ENCODE results near the gene DERA. TPM values are rescaled to one million over a fixed set of nuclear protein-coding genes. Genes with fewer than 3 reads are reported as not detected.

DERA gene
- total and polyA plus RNA-seq, 2 of the 13 experiments (the other 11 are each of a cell fraction or from before 2014, with no cell fraction given), result 24.0 to 51.3 TPM

- no peak for TF ChIP-seq TFE3 (CRISPR knock-in tag; IDR thresholded peaks at IDR 0.05)
- no peak for TF ChIP-seq FOXA1 (IDR thresholded peaks at IDR 0.05)
- TF ChIP-seq FOXA1 (CRISPR knock-in tag; IDR thresholded peaks at IDR 0.05), result no peak
- TF ChIP-seq IRX3 (CRISPR knock-in tag; IDR thresholded peaks at IDR 0.05; ENCODE audit: borderline replicate concordance, low read depth), result no peak
- TF ChIP-seq HOXA7 (CRISPR knock-in tag; IDR thresholded peaks at IDR 0.05), result no peak
- TF ChIP-seq ZBTB26 (CRISPR knock-in tag; IDR thresholded peaks at IDR 0.05; ENCODE audit: borderline replicate concordance), result no peak
- TF ChIP-seq TRIM22 (IDR thresholded peaks at IDR 0.05), result no peak
- no peak for TF ChIP-seq YEATS2 (CRISPR knock-in tag; IDR thresholded peaks at IDR 0.05; ENCODE audit: borderline replicate concordance)
- TF ChIP-seq HOXD1 (CRISPR knock-in tag; IDR thresholded peaks at IDR 0.05), result no peak
- TF ChIP-seq SP140L (CRISPR knock-in tag; IDR thresholded peaks at IDR 0.05; ENCODE audit: borderline replicate concordance), result no peak
- no peak for TF ChIP-seq ZBTB34 (CRISPR knock-in tag; IDR thresholded peaks at IDR 0.05)
- TF ChIP-seq NR2F1 (CRISPR knock-in tag; IDR thresholded peaks at IDR 0.05), result peak; percentile 45 to 84; a peak in 2 of 4 replicates
- TF ChIP-seq TOE1 (CRISPR knock-in tag; IDR thresholded peaks at IDR 0.05), result no peak
- peak; percentile 27; the same call in 1 of the 2 replicates for TF ChIP-seq ZFX (CRISPR knock-in tag; IDR thresholded peaks at IDR 0.05; ENCODE audit: low read depth)
- no peak for TF ChIP-seq PAF1 (CRISPR knock-in tag; IDR thresholded peaks at IDR 0.05)
- TF ChIP-seq ZC3H4 (CRISPR knock-in tag; IDR thresholded peaks at IDR 0.05; ENCODE audit: borderline replicate concordance), result no peak
- TF ChIP-seq GPBP1L1 (CRISPR knock-in tag; IDR thresholded peaks at IDR 0.05), result no peak
- TF ChIP-seq ZFP41 (CRISPR knock-in tag; IDR thresholded peaks at IDR 0.05; ENCODE audit: borderline replicate concordance), result no peak
- no peak for TF ChIP-seq FOXK1 (CRISPR knock-in tag; IDR thresholded peaks at IDR 0.05; ENCODE audit: borderline replicate concordance, low read depth)
- TF ChIP-seq SP4 (CRISPR knock-in tag; IDR thresholded peaks at IDR 0.05), result no peak
- TF ChIP-seq RNF219 (CRISPR knock-in tag; IDR thresholded peaks at IDR 0.05), result no peak
- peak; percentile 92 for TF ChIP-seq NR2C2 (CRISPR knock-in tag; IDR thresholded peaks at IDR 0.05; ENCODE audit: borderline replicate concordance)
Observed at GRCh38 chr12:15931590-15932053, 20.5 kb downstream of the DERA start (continued).

All from HepG2 (cell line).